AG09309 (cell line): ENCODE measurements around the gene AKAP8.
A peak's percentile ranks its signal among the peaks of the same experiment; 100 is the strongest.

Source experiments
- DNase-seq: peaks from one replicate; pipeline ENCODE4 v3.0.0-alpha.2; 2010; ENCODE audit warnings: low read depth
- H3K4me3 ChIP-seq: 2 replicates; pipeline ENCODE4 v1.5.1; 2011; ENCODE audit warnings: mild to moderate bottlenecking, low read depth, low read length, moderate library complexity; ENCODE audit not compliant: control insufficient read depth
- TF ChIP-seq, protein P1 (sequence below): IDR thresholded peaks from 2 replicates; pipeline ENCODE4 v1.5.1; 2011; ENCODE audit warnings: mild to moderate bottlenecking, low read depth, low read length, inconsistent platforms; ENCODE audit not compliant: insufficient read depth, control insufficient read depth; ENCODE audit errors: missing control alignments

AKAP8 gene

DNA sequence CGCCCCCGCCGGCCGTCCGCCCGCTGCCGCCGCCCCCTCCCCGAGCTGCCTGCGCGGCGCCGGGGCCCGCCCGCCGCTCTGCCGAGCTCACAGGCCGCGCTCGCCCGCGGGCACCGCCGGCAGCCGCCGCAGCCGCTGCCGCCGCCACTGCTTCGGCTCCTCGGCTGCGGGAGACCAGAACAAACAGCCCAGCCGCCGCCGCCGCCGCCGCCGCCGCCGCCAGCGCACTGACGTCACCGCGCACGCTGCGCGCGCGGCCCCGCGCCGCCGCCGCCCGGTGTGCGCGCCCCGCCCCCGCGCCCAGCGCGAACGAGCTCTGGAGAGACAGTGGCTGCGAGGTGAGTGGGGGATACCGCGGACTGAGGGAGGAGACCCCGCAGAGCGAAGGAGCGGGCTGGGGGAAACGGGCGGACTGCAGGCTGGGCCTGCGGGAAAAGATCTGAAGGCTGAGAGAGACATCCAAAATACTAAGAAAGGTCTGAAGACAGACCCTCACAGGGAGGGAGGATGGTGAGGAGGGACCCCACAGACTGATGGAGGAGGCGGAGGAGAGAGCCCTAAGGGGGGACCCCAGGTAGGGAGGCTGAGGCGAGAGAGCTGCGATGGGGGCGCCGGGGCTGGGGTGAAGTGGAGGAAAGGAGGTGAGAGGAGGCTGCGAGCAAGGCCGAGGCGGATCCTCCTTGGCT is 47.1 kb downstream of the AKAP8 start, which contains the start of gene BRD4:
BRD4 (minus strand) TSS at position 229 of the 686 bp plus-strand sequence. CDS start 59,440 bp downstream, outside the sequence.
- DNase-seq, result no peak
- TF ChIP-seq, protein P1, sequence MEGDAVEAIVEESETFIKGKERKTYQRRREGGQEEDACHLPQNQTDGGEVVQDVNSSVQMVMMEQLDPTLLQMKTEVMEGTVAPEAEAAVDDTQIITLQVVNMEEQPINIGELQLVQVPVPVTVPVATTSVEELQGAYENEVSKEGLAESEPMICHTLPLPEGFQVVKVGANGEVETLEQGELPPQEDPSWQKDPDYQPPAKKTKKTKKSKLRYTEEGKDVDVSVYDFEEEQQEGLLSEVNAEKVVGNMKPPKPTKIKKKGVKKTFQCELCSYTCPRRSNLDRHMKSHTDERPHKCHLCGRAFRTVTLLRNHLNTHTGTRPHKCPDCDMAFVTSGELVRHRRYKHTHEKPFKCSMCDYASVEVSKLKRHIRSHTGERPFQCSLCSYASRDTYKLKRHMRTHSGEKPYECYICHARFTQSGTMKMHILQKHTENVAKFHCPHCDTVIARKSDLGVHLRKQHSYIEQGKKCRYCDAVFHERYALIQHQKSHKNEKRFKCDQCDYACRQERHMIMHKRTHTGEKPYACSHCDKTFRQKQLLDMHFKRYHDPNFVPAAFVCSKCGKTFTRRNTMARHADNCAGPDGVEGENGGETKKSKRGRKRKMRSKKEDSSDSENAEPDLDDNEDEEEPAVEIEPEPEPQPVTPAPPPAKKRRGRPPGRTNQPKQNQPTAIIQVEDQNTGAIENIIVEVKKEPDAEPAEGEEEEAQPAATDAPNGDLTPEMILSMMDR, result no peak
- H3K4me3 ChIP-seq, result peak within 1 kb of the TSS; percentile 82

- H3K4me3 ChIP-seq, result peak overlapping the region; percentile 82
- TF ChIP-seq, protein P1, result no peak
- DNase-seq, result no peak
Measured at GRCh38 chr19:15331419-15332310, 47.9 kb downstream of the AKAP8 start.

GRCh38 chr19:15330801-15331418 is 48.7 kb downstream of the AKAP8 start:
- DNase-seq, result peak; percentile 52
- TF ChIP-seq, protein P1, result no peak
- peak overlapping the region; percentile 82 for H3K4me3 ChIP-seq

DNA sequence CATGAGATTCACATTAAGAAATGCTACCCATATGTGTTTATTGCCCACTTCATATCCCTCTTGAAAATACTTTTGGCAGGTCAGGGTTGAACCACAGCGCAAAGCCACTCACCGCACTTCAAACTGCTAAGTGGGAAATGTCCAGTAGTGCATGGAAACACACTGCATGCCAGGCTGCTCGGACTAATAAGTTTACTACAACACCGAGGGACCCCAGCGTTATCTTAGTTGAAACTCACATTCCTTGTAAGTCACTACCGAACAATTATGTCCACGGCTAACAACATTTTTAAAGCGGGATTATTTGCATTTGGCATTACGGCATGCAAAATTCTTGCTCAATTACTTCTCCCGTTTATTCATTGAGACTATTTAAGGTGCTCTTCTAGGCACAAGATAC is 51.3 kb downstream of the AKAP8 start:
- DNase-seq, result no peak
- H3K4me3 ChIP-seq, result no peak overlapping the region
- TF ChIP-seq, protein P1, result no peak

GRCh38 chr19:15324791-15325519 is 54.6 kb downstream of the AKAP8 start:
- no peak overlapping the region for H3K4me3 ChIP-seq
- TF ChIP-seq, protein P1, result no peak
- DNase-seq, result no peak
